GM19023 (cell line): Measurements from ENCODE around the gene E2F1.
"Not testable (repeated sequence)": the region's sequence is repeated elsewhere in the genome, so short reads cannot be mapped to it uniquely, and the experiment has no call there.

Source experiments
- ATAC-seq: cut with Tn5 transposase; IDR thresholded peaks from one replicate; pipeline ENCODE4 v1.9.1; 2021; ENCODE audit warnings: mild to moderate bottlenecking, moderate library complexity; ENCODE audit not compliant: unreplicated experiment

The E2F1 gene

GRCh38 chr20:33659341-33660034 is 26.7 kb downstream of the E2F1 start:
- ATAC-seq = no peak

- no peak for ATAC-seq
These were observed 27.3 kb downstream of the E2F1 start for GRCh38 chr20:33658929-33659328.

GRCh38 chr20:33658510-33658909 is 27.7 kb downstream of the E2F1 start:
- ATAC-seq = no peak

- no peak for ATAC-seq
These were observed 28.5 kb downstream of the E2F1 start for GRCh38 chr20:33657704-33658095.

- ATAC-seq = no peak
These were observed 29.1 kb downstream of the E2F1 start for GRCh38 chr20:33656783-33657703.

- ATAC-seq = no peak
These were observed 30.0 kb downstream of the E2F1 start for GRCh38 chr20:33656010-33656782.

GRCh38 chr20:33655164-33655563 is 31.0 kb downstream of the E2F1 start:
- ATAC-seq = no peak

GRCh38 chr20:33654680-33655161 is 31.5 kb downstream of the E2F1 start:
- no peak for ATAC-seq

- no peak for ATAC-seq
These were observed 32.1 kb downstream of the E2F1 start for GRCh38 chr20:33653900-33654596.

GRCh38 chr20:33653218-33653899 is 32.8 kb downstream of the E2F1 start:
- no peak for ATAC-seq

GRCh38 chr20:33651562-33652048 is 34.6 kb downstream of the E2F1 start:
- no peak for ATAC-seq

- ATAC-seq = no peak
These were observed 35.2 kb downstream of the E2F1 start for GRCh38 chr20:33650753-33651561.

GRCh38 chr20:33650111-33650752 is 36.0 kb downstream of the E2F1 start:
- ATAC-seq = no peak

- ATAC-seq = no peak
These were observed 36.9 kb downstream of the E2F1 start for GRCh38 chr20:33649201-33649681.

- no peak for ATAC-seq
These were observed 37.7 kb downstream of the E2F1 start for GRCh38 chr20:33648396-33649004.

- ATAC-seq = peak; percentile 71
These were observed 38.4 kb downstream of the E2F1 start for GRCh38 chr20:33647603-33648395.

GRCh38 chr20:33646959-33647602 is 39.1 kb downstream of the E2F1 start:
- not testable (repeated sequence) for ATAC-seq
